ENCODE measurements around the gene AQP2.

Gene AQP2

DNA sequence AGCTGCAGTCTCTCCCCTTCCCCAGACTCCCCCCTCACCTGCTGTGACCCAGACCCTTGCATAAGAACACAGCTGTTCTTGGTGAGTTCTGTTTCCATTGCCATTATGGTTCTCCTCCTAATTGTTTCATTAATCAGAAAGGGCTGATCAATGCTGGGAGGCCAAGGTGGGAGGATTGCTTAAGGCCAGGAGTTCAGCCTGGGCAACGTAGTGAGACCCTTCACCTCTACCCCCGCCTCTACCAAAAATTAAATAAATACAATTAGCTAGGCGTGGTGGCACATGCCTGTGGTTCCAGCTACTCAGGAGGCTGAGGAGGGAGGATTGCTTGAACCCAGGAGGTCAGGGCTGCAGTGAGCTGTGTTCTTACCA lies 29.6 kb upstream of the AQP2 start:
- DNase-seq, result no peak

DNA sequence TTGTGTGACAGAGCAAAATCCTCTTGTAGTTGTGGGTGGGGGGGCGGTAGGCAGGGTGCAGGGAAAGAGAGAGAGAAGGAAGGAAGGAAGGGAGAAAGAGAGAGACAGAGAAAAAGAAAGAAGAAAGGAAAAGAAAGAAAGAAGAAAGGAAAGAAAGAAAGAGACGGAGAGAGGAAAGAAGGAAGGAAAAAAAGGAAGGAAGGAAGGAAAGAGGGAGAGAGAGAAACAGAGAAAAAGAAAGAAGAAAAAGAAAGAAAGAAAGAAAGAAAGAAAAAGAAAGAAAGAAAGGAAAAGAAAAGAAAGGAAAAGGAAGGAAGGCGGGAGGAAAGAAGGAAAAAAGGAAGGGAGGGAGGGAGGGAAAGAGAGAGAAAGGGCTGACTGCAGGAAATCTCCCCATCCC lies 29.2 kb upstream of the AQP2 start:
- DNase-seq, result no peak

DNA sequence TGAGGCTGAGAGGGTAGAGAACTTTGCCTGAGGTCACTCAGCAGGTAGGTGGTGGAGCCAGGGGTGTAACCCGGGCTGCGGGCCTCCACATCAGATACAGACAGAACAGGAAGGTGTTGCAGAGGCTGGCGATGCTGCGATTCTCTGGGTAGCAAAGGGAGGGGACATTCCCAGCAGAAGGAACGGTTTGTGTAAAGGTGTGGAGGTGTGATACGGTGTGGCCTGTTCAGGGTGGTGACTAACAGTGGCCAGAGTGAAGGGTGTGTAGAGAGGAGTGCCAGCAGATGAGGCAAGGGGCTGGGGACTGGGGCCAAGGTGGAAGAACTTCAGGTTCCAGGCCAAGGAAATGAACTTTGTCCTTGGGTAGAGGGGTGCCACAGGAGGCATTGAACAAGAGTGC lies 28.6 kb upstream of the AQP2 start:
- no peak for DNase-seq

GRCh38 chr12:49922349-49923034 lies 28.0 kb upstream of the AQP2 start:
- DNase-seq, result no peak

GRCh38 chr12:49923035-49923644 lies 27.4 kb upstream of the AQP2 start:
- DNase-seq, result no peak

DNA sequence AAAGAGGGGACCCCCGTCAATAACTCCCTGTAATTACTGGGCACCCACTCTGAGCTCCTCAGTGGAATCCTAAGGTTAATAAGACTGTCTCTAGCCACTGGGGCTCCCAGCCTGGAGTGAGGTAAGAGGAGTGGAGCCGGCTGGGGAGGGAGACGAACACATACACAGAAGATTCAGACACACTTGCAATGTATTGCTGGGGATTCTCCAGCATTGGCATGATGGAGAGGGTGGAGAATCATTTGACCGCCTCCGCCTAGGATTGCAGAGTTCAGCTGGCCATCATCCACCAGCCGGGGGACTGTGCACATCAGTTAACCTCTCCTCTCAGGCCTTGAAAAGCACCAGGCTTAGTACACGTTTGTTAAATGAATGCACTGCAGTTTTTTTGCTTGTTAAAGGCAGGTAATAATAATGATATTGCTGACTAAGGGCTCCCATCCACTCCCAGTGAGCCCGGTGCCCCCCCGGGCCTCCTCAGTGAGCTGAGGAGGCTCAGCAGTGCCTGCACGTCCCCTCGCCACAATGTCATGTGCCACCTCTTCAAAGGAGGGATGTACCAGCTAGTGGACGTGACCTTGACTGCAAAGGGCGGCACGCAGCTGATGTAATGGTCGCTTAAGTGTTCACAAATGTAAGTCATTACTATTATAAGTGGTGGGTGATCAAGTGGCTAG lies 26.5 kb upstream of the AQP2 start:
- DNase-seq, result no peak

DNA sequence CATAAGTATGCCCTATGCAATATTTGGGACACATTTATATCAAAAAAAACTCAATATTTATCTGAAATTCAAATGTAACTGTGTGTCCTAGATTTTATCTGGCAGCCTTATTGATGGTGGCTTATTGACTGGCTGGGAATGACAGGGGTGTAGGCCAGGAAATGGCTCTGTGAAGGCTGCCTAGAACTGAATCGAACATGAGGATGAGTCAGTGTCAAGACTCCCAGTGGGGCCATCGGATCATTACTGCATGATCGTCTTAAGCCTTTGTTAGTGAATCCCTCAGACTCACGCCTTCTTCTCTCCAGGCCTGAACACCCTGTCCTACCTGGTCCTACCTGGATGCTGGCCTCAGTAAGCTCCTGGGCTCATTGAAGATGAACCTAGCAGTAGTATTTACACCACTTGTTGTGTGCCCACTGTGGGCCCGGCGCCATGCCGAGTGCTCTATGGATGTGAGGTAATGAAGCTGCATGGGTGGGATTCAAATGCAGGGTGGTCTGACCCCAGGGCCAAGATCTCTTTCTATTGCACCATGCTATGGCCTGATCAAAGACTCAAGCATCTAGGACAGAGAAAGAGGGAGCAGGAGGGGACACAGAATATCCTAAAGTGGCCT lies 25.8 kb upstream of the AQP2 start:
- DNase-seq, result no peak

DNA sequence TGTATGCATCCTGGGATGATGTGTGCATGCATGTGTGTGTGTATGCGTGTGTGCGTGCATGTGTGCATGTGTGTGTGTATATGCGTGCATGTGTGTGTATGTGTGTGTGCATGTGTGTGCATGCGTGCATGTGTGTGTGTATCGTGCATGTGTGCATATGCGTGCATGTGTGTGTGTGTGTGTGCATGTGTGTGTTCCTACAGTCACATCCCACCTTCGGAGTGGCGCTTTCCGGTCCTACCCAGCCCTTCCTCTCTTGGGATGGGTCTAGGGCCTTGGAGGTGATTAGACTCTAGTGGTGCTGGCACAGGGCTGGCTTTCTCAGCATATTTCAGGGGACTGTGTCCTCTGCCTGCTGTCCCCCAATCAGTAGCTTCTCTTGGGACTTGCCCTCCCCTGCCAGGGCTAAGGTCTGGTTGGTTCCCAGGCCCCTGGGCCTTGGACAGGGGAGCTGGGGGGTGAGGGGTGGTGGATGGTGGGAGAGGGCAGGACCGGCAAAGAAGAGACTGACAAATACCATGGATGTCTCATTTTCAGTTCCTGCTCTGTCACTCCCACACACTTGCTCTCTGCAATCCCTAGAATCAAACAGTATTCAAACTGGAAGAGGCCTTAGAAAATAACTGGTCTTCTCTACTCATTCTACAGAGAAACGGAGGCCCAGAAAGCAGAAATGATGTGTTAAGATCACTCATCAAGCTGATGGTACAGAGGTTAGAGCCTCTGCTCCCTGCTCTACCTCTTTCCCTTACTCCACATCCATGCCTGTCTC lies 24.9 kb upstream of the AQP2 start:
- DNase-seq, result no peak

DNA sequence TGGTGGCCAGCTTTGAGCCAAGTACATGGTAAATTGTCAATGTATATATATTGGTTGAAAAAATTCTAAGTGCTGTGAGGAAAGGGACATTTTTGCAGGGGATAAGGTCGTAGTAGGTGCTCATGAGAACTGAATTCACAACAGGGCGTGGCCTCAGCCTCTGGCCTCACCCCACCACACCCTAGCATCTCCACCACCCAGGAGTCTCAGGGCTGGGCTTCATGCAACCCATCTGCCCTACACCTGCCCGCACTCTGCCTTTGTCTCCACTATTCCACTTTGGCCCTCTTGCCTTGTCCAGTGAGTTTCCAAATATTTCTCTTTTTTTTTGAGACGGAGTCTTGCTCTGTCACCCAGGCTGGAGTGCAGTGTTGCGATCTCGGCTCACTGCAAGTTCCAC lies 22.1 kb upstream of the AQP2 start:
- no peak for DNase-seq

DNA sequence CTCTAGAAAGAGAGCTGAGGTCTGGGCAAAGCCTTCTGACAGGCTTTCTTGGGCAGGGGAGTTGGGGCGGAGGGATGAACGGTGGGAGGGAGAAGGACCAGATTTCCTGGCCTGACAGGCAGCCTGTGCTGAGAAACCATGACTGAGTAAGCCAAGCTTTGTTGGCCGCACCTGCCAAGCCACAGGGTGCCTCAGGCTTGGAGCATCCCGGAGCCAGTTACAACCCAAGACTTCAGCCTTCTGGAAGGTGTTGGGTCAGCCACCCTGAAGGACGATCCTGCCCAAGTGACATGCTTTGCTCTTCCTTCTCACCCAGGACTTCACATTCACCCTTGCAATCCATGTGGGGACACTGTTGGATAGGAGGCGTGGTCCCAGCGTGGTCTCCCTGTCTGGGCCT lies 21.0 kb upstream of the AQP2 start:
- no peak for DNase-seq

DNA sequence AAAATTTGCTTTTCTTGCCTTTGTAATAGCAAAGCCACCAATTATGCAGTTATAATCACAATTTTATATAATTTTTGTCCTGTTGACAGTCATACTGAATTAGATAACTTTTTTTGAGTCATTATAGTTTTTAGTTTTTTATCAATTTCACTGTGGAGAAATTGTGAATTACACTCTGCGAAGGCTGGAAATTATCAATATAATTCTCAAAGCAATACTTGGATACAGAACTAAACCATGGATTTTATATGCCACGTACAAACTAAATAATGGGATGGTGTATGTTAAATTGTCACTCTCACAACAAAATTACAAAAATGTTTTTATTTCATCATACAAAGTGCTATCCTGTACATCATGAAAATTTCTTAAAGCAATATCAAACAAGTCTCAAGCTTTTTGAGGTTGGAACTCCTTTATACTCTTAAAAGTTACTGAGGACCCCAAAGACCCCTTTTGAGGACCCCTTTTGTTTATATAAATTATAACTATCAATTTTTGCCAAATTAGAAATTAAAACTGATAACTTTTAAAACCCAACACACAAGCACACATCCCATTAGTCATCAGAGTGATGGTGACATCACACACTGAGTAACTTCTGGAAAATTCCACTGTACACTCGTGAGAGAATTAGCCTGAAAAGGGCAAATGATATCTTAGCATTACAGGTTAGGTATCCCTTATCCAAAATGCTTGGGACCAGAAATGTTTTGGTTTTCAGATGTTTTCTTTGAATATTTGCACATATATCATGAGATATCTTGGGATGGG lies 19.8 kb upstream of the AQP2 start:
- no peak for DNase-seq

- DNase-seq, result no peak
These were observed 18.5 kb upstream of the AQP2 start for GRCh38 chr12:49932023-49932422.

DNA sequence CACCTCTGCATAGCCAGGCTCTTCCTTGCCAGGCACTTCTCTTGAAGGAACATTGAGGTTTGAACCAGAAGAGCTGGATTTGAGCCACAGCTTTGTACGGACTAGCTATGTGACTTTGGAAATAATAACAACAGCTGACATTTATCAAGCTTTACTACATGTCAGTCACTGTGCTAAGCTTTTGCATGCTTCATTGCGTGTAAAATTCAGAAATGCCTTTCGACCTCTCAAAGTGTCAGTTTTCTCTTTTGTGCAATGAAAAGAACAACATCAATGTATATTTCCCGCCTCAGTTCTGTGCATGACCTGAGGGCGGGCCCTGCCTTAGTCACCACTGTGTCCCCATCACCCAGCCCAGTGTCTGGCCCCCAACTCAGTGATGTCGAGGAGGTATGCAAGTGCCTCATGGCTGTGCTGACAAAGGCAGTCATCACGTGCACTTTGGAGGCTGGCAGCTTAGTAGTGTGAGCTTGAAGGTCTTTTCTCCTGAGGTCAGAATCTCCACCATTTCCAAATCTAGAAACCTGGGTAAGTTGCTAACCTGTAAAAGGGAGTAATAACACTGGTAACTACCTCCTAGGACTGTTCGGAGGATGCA lies 17.9 kb upstream of the AQP2 start:
- no peak for DNase-seq

GRCh38 chr12:49933796-49934195 lies 16.7 kb upstream of the AQP2 start:
- DNase-seq, result no peak

DNA sequence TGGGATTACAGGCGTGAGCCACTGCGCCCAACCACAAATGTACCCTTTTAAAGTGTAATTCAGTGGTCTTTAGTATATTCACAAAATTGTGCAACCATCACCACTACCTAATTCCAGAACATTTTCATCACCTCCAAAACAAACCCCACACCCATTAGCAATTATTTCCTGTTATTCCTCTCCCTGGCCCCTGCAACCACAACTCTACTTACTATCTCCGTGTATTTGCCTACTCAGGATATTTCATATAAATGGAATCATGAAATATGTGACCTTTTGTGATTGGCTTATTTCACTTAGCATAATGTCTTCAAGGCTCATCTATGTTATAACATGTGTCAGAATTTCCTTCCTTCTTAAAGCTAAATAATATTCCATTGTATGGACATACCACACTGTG lies 16.0 kb upstream of the AQP2 start:
- DNase-seq, result no peak

DNA sequence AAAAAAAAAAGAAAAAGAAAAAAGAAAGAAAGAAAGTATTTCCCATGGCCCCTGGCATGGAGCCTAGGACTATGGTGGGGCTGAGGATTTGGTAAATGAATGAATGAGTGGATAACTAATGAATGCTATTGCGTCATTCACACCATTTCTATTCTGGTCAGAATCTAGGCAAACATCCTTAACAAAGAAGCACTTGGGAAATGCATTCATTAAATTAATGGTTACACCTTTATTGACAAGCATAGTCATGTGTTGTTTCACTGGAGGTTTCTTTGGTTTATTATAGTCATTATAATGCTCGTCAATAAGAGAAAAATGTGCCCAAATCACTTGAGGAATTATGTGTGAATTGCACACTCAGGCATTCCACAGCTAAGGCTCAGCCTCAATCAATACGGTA lies 13.6 kb upstream of the AQP2 start:
- no peak for DNase-seq

- DNase-seq, result no peak
These were observed 12.8 kb upstream of the AQP2 start for GRCh38 chr12:49937639-49938300.

- DNase-seq, result no peak
These were observed 11.2 kb upstream of the AQP2 start for GRCh38 chr12:49939307-49939706.

- DNase-seq, result no peak
These were observed 10.8 kb upstream of the AQP2 start for GRCh38 chr12:49939707-49940106.

GRCh38 chr12:49941556-49942511 lies 8.7 kb upstream of the AQP2 start:
- DNase-seq, result no peak

Measured in CD4-positive, alpha-beta T cell treated with Interleukin-17A for 1 hour (primary cell).